LNCaP clone FGC (cell line): ENCODE data around the gene PTPRM.

Experiments used
- DNase-seq: peaks from one replicate; pipeline ENCODE4 v3.0.0-alpha.2; 2011; ENCODE audit warnings: low read depth
- H3K4me3 ChIP-seq: 2 replicates; pipeline ENCODE4 v1.5.1; 2011; ENCODE audit warnings: mild to moderate bottlenecking, low read depth, low read length, control low read depth
- TF ChIP-seq, protein P1 (sequence below): IDR thresholded peaks from 2 replicates; pipeline ENCODE4 v1.5.1; 2012; ENCODE audit warnings: mild to moderate bottlenecking; ENCODE audit not compliant: control insufficient read depth, insufficient read depth; ENCODE audit errors: extremely low read depth

The PTPRM gene

DNA sequence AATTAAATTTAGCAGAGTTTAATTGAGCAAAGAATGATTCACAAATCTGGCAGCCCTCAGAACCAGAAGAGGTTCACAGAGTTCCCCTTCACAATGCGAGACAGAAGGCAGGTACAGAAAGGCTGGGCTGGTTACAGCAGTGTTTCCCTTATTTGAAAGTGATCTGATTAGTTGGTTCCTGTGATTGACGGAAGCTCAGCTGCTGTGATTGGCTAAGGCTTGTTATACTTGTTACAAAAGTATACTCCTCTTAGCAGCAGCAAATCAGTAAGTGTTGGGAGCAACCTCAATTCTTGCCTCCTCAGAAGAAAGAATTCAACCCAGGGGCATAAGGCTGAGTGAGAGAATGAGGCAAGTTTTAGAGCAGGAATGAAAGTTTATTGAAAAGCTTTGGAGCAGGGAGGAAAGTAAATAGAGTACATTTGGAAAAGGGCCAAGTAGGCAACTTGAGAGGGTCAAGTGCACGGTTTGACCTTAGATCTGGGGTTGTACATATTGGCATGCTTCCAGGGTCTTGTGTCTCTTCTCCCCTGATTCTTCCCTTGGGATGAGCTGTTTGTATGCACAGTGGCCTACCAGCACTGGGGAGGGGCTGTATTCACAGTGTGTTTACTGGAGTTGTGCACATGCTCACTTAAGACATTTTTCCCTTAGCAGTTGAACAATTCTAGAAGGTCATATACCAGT, 610.4 kb downstream of the PTPRM start:
- TF ChIP-seq, protein P1, sequence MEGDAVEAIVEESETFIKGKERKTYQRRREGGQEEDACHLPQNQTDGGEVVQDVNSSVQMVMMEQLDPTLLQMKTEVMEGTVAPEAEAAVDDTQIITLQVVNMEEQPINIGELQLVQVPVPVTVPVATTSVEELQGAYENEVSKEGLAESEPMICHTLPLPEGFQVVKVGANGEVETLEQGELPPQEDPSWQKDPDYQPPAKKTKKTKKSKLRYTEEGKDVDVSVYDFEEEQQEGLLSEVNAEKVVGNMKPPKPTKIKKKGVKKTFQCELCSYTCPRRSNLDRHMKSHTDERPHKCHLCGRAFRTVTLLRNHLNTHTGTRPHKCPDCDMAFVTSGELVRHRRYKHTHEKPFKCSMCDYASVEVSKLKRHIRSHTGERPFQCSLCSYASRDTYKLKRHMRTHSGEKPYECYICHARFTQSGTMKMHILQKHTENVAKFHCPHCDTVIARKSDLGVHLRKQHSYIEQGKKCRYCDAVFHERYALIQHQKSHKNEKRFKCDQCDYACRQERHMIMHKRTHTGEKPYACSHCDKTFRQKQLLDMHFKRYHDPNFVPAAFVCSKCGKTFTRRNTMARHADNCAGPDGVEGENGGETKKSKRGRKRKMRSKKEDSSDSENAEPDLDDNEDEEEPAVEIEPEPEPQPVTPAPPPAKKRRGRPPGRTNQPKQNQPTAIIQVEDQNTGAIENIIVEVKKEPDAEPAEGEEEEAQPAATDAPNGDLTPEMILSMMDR = no peak
- H3K4me3 ChIP-seq = no peak overlapping the region
- peak; percentile 1 for DNase-seq

- TF ChIP-seq, protein P1 = no peak
- no peak overlapping the region for H3K4me3 ChIP-seq
- no peak for DNase-seq
Observed at GRCh38 chr18:8186413-8186812, 619.3 kb downstream of the PTPRM start.

DNA sequence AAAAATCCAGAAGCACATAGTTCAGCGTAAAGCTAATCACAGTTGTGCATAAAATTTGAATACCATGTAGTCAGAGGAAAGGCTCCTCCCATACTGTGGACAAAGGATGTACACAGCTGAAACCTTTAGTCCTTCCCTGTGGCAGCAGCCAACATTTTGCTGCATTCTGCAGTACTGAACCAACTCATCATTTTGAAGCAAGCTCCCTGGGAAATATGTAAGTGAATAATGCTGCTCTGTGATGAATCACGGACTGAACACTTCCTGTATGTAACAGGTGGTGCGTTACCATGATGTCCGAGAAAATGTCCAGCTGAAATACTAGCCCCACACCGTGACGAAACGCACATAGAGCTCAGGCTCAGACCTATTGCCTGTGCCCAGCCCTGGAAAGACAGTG, 621.1 kb downstream of the PTPRM start:
- H3K4me3 ChIP-seq = no peak overlapping the region
- TF ChIP-seq, protein P1 = no peak
- DNase-seq = no peak

DNA sequence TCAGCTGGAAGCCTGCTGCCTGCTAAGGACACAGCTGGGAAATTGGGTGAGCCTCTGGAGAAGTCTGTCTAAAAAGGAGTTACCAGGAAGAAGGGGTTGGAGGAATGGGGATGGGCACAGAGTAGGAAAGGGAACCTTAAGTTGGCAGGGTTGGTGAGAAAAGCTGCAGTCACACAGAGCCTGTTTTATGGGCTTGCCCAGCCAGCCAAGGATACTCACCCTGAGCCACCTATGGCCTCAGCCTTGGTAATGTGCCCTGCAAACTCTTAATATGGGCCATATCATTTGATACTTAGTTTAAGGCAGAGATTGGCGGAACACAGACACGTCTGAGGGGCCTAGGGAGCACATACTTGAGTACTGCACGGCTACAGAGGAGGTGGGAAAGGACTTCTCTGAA, 623.9 kb downstream of the PTPRM start:
- no peak overlapping the region for H3K4me3 ChIP-seq
- TF ChIP-seq, protein P1 = no peak
- DNase-seq = peak; percentile 44

- H3K4me3 ChIP-seq = no peak overlapping the region
- no peak for DNase-seq
- TF ChIP-seq, protein P1 = no peak
Observed at GRCh38 chr18:8194431-8194830, 627.3 kb downstream of the PTPRM start.

- TF ChIP-seq, protein P1 = no peak
- DNase-seq = no peak
Observed at GRCh38 chr18:8196238-8196637, 629.1 kb downstream of the PTPRM start.

GRCh38 chr18:8197499-8197898, 630.4 kb downstream of the PTPRM start:
- no peak overlapping the region for H3K4me3 ChIP-seq
- DNase-seq = no peak
- TF ChIP-seq, protein P1 = no peak

More at GRCh38 chr18:8196238-8196637, 629.1 kb downstream of the PTPRM start:
- no peak overlapping the region for H3K4me3 ChIP-seq
